SJCRH30 (cell line): ENCODE results near the gene DDAH2. TPM values are rescaled to one million over a fixed set of nuclear protein-coding genes. Genes with fewer than 3 reads are reported as not detected.

Source experiments
- DNase-seq, 2 experiments: peaks; one replicate each; pipeline ENCODE4 v3.0.0-alpha.2; 2015 to 2020
- H3K27ac ChIP-seq: fragments of 250-450 bp; sonication (Bioruptor Pico); 2 replicates; pipeline ENCODE4 v1.5.1; 2020; ENCODE audit warnings: mild to moderate bottlenecking, moderate library complexity
- H3K27me3 ChIP-seq: fragments of 250-450 bp; sonication (Bioruptor Pico); 2 replicates; pipeline ENCODE4 v1.5.1; 2020; ENCODE audit warnings: mild to moderate bottlenecking, moderate library complexity
- H3K36me3 ChIP-seq: fragments of 250-450 bp; sonication (Bioruptor Pico); 2 replicates; pipeline ENCODE4 v1.5.1; 2020; ENCODE audit warnings: mild to moderate bottlenecking, moderate library complexity
- H3K4me1 ChIP-seq: fragments of 250-450 bp; sonication (Bioruptor Pico); 2 replicates; pipeline ENCODE4 v1.5.1; 2020; ENCODE audit warnings: mild to moderate bottlenecking, moderate library complexity
- H3K4me3 ChIP-seq: fragments of 250-450 bp; sonication (Bioruptor Pico); 2 replicates; pipeline ENCODE4 v1.5.1; 2020; ENCODE audit warnings: mild to moderate bottlenecking, moderate library complexity
- H3K9me3 ChIP-seq: fragments of 250-450 bp; sonication (Bioruptor Pico); replicated peaks from 2 replicates; pipeline ENCODE4 v1.5.1; 2020; ENCODE audit warnings: mild to moderate bottlenecking, moderate library complexity
- total RNA-seq: library from RNA; depleted of rRNA; stranded (reverse); fragments of >200 nt; shearing (Covaris generic); gene quantifications from 2 replicates; pipeline ENCODE4 v1.2.3, GENCODE V29; 2014

Gene DDAH2
- total RNA-seq, 1 experiment from 2014 or later: 42.7 TPM

DNA sequence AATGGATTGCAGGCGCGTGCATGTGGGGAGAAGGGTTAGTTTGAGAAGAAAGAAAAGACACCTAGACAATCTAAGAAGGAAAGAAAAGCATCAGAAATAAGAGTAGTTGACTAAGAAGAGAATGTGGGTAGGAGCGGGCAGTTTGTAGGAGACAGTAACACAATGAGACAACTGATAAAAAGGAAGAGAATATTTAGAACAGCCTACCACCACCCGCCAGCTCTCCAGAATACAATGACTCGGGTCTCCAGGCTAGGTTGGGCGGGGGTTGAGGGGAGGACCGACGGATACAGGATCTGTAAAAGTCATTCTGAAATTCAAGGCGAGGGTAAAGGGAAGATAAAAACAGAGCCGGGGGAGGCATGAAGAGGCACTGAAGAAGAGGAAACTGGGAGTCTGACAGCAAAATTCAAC is 26.7 kb downstream of the DDAH2 start:
- no peak for DNase-seq

DNA sequence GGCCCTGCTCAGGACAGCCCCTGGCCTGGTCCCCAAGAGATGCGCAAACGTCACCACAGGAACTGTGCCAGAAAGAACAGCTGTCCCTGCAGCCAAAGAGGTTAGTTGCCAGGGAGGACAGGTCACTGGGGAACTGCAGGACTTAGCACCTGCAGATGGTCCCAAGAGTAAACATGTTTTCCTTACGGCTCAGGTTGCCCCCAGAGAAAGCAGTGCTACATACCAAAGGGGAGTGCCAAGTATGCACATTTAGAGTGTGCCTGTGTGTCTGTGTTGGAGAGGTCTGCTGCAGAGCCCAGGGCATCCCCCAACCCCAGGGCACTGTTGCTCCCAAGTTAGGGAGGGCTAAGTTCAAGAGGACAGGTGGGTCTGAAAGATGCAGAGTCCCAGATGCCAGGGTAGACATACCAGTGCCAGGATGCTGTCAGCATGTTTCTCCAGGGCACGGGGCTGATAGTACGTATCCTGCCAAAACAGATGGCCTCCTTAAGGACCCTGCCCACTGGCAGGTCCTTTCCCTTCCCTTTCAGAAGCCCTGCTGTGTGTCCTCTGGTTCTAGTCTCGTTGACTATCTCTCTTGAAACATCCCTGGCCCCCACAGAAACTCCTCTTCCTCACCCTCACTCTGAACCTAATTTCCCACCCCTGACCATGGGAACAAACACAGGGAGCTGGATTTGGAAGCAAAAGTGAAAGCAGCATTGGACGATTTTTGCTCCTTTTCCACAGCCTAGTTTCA is 27.3 kb downstream of the DDAH2 start:
- no peaks in the 10 kb centered on the region for H3K9me3 ChIP-seq
- peak; percentile 48 to 54 for DNase-seq
- H3K27me3 ChIP-seq: no peaks in the 10 kb centered on the region
- H3K27ac ChIP-seq: no peak overlapping the region
- no peaks in the 10 kb centered on the region for H3K36me3 ChIP-seq
- peaks cover 10% of the 10 kb centered on the region for H3K4me1 ChIP-seq
- peak overlapping the region; percentile 79 for H3K4me3 ChIP-seq

More for the DNA sequence above, 26.7 kb downstream of the DDAH2 start:
- Histone ChIP-seq H3K4me1 (peaks cover 10% of the 10 kb centered on the region), H3K27me3 (no peaks in the 10 kb centered on the region), H3K9me3 (no peaks in the 10 kb centered on the region), H3K36me3 (no peaks in the 10 kb centered on the region), H3K27ac (peak overlapping the region; percentile 68), H3K4me3 (peak overlapping the region; percentile 79)

DNA sequence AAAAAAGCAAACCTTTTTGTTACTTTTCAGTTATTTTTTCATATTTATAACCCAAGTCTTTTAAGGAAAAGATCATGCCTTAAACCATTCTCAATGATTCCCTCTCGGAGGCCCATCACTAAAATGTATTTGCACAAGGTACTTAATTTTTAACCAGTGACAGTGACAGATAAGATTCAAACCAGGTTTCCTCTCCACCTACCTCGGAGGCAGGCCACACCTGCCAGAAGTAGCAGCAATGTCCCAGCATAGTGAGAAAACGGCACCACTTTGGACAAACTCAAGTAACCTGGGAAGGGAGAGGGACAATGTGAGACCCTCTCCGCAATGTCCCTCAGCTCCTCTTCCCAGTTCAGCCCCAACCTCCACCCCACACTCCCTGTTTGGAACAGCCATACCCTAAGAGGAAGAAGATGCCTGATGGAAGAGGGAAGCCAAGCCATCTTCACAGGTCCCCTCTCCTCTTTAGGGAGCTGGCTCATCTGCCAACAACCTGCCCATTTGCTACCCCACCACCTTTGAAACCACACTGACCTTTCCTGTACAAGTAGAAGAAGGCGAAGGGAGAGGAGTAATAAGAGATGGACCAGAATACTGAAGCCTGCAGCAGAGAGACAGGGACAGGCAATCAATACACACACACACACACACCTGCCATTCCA is 28.2 kb downstream of the DDAH2 start:
- Histone ChIP-seq H3K4me1 (peaks cover 10% of the 10 kb centered on the region), H3K27me3 (no peaks in the 10 kb centered on the region), H3K27ac (no peak overlapping the region)

DNA sequence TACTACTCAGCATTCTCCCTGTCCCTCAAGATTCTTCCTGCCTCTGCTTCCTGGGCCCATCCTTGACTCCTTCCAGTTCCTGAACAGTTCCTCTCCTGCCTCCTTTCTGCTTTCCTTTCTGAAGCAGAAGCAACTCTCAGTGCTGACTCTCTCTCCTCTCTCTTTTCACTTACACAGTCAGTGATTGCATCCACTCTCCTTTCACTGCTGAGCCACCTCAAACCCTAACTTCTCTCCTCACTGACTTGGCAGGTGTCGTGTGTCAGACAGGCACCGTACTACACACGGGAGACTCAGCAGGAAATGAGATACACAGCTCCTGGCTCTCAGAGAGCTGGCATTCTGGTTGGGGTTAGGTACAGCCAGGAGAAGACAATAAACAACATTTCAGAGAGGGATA is 31.5 kb downstream of the DDAH2 start:
- DNase-seq: no peak
- Histone ChIP-seq H3K9me3 (no peaks in the 10 kb centered on the region), H3K4me3 (no peak overlapping the region), H3K4me1 (peaks cover 10% of the 10 kb centered on the region), H3K36me3 (no peaks in the 10 kb centered on the region; the same call in 1 of the 2 replicates), H3K27me3 (no peaks in the 10 kb centered on the region), H3K27ac (no peak overlapping the region)

More for the DNA sequence above, 28.2 kb downstream of the DDAH2 start:
- no peak for DNase-seq
- Histone ChIP-seq H3K9me3 (no peaks in the 10 kb centered on the region), H3K4me3 (no peak overlapping the region), H3K36me3 (no peaks in the 10 kb centered on the region)

DNA sequence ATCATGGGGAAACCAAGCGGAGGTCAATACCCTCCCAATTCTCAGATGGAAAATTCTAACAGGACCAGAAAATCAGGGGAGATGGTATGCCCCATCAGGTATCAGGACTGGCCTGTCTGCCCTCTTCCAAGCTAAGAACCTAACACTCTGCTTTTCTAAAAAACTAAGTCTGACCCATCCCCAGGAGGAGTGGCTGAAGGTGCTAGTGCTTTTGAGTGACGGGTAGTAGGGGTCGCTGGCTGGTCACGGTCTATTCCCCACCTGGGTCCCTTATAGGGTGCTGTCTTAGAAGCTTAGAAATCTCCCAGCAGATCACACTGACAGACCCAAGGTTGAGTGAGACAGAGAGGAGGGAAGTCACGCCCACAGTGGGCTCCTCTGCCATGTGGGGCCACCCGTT is 35.6 kb downstream of the DDAH2 start:
- Histone ChIP-seq H3K4me1 (no peaks in the 10 kb centered on the region), H3K4me3 (no peak overlapping the region), H3K27me3 (no peaks in the 10 kb centered on the region), H3K27ac (no peak overlapping the region), H3K9me3 (no peaks in the 10 kb centered on the region), H3K36me3 (peaks cover 3% of the 10 kb centered on the region)
- DNase-seq: no peak

DNA sequence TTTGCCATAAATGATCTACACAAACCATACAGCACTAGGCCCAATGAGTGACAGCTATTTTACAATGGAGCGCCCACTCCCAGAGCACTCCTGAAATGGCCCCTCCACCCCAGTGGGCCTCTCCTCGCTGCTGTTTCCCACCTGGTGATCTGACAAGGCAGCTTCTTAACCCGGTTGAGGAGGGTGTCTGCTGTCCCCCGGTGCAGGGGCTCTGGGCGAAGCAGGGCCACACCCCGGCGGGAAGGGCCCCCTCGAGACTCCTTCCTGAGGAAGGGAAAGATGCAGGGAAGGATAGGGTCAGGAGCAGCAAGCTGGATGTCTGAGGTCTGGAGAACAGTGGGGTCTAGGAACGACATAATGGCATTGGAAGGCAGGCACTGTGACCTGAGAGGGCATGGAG is 36.2 kb downstream of the DDAH2 start:
- peaks cover 3% of the 10 kb centered on the region for H3K36me3 ChIP-seq

DNA sequence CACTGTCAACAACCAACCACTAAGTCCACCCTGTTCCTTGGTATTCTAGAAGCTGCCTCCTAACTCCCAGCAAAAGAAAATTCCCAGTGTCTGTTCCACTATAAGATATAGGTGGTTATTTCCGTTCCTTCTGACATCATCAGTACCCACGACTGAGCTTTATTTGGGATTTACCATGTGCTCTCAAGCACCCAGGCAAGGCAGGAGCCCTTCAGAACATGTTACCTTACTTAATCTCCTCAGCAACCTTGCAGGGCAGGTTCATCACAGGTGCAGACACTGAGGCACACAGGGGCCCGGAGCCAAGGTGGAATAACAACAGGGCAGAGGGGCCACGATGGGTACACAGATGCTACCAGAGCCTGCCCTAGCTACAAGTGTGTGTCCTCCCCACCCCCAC is 36.7 kb downstream of the DDAH2 start:
- Histone ChIP-seq H3K4me3 (no peak overlapping the region), H3K27ac (no peak overlapping the region), H3K4me1 (peaks cover 5% of the 10 kb centered on the region), H3K36me3 (peaks cover 3% of the 10 kb centered on the region), H3K27me3 (no peaks in the 10 kb centered on the region), H3K9me3 (no peaks in the 10 kb centered on the region)
- no peak for DNase-seq

More for the DNA sequence above, 36.2 kb downstream of the DDAH2 start:
- Histone ChIP-seq H3K4me1 (peaks cover under 1% of the 10 kb centered on the region; the same call in 1 of the 2 replicates), H3K27ac (no peak overlapping the region), H3K9me3 (no peaks in the 10 kb centered on the region), H3K4me3 (no peak overlapping the region), H3K27me3 (no peaks in the 10 kb centered on the region)
- DNase-seq: no peak

DNA sequence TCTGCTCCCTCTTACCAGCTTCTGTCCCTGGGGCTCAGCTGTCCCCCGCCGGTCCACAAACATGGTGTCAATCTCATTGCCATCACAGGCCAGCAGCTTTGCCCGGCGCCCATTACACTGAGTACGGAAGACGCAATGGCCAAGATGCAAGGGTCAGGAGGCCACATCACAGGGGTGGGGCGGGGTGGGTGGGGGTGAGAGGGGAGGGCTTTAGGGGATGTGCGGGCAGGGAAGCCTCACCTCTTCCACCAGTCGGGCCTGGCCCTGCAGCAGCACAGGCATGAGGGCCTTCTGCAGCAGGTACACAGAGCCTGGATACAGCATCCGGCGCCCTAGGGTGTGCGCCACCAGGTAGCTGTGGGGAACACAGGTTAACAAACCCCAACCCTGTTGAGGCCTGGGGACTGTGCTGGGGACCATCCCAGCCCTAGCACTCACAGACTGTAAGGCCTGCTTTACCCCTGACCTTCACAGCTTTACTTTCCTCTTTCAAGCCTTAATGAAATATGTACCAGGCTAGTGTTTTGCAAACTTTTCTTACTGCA is 37.5 kb downstream of the DDAH2 start:
- Histone ChIP-seq H3K9me3 (no peaks in the 10 kb centered on the region), H3K27me3 (no peaks in the 10 kb centered on the region), H3K27ac (no peak overlapping the region), H3K36me3 (peaks cover 7% of the 10 kb centered on the region), H3K4me1 (peaks cover 10% of the 10 kb centered on the region), H3K4me3 (no peak overlapping the region)
- DNase-seq: no peak

DNA sequence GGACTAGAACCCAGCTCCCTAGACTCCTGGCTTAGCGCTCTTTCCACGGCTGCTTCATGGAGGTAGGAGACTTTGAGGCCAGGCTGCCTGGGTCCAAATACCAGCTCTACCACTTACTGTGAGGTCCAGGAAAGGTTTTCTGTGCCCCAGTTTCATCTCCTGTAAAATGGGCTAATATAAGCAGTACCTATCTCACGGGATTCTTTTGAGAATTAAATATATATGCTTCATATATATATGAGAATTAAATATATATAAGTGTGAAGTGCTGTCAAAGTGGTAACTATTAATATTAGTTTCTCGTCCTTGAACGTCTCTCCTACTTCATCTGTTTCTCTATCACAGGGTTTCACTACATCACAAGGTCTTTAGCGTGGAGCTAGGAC is 38.0 kb downstream of the DDAH2 start:
- Histone ChIP-seq H3K4me1 (peaks cover 10% of the 10 kb centered on the region), H3K27ac (no peak overlapping the region), H3K27me3 (no peaks in the 10 kb centered on the region), H3K36me3 (peaks cover 7% of the 10 kb centered on the region), H3K4me3 (no peak overlapping the region), H3K9me3 (no peaks in the 10 kb centered on the region)
- no peak for DNase-seq

DNA sequence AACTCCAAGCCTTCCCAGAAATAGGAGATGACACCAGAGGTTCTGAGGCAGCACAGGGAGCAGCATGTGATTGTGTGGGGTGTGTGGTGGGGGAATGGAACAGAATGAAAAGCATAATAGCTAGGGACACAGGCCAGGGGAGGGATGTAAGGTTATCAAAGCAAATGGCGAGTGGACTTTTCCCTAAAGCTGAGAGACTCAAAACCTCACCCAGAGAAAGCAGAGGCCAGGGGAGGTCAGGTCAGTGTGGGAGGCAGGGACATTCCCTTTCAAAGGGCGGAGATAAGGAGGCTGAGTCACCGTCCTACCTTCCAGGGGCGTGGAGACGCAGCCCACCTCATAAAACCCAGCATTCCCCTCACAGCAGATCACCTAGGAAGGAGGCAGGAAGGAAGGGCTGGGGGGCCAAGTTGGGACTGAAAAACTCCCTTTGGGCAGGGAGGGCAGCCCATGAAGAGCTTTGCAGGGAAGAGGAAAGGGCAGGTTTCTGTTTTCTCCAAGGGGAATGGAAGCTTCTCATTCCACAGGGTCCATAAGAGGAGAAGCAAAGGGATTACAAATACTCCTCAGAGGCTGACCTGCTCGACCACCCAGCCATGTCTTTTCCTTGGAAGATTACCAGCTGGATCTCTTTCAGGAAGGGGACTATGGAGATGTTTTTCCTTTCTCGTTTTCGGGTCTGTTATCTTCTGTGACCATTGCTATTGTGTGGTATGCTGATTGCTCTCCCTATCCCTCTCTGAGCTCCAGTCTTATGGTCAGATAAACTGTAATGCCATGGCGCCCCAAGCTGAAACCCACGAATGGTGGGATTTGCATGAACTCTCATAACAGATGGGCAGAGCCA is 38.6 kb downstream of the DDAH2 start:
- peaks cover 7% of the 10 kb centered on the region for H3K36me3 ChIP-seq

DNA sequence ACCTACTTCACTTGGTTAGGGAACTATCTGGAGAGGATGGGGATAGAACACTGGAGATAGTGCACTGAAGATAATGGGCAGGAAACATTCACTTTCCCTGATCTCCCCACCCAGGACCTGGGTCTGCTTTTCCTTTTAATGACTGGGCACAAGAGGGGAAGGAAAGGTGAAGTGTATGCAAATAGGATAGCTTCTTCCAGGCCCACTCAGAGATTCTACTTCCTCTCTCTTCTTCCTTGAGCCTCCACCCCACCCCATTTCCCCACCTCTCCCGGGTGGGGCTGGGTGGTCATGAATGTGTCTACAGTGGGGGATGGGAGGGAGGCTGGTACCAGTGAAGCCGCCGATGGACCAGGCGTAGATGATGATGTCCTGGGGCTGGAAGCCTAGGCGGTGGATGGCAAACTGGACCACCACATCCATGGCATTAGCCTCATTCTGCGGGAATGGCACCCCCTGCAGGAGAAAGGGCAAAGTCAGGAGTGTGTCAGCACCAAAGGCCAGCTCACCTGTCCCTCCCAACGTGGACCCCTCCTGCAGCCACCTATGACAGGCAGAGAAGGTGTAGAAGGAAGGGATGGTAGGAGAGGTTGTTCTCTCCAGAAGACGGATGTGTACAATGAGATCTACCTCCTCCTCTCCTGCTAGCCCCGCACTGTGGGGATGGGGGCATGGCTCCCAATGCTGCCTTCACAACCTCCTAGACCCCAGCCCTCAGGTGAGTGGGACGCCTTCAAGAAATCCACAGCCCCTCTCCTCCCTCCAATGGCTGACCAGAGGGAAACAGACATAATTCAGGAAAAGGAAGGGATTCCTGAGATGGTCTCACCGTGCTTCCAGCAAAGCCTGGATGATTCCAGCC is 39.6 kb downstream of the DDAH2 start:
- peaks cover 7% of the 10 kb centered on the region for H3K36me3 ChIP-seq
- H3K9me3 ChIP-seq: no peaks in the 10 kb centered on the region
- no peak overlapping the region for H3K27ac ChIP-seq
- no peaks in the 10 kb centered on the region for H3K27me3 ChIP-seq
- DNase-seq: no peak
- H3K4me3 ChIP-seq: no peak overlapping the region
- peaks cover 10% of the 10 kb centered on the region for H3K4me1 ChIP-seq

More for the DNA sequence above, 38.6 kb downstream of the DDAH2 start:
- no peak for DNase-seq
- Histone ChIP-seq H3K27ac (no peak overlapping the region), H3K27me3 (no peaks in the 10 kb centered on the region), H3K9me3 (no peaks in the 10 kb centered on the region), H3K4me1 (peaks cover 10% of the 10 kb centered on the region), H3K4me3 (no peak overlapping the region)

DNA sequence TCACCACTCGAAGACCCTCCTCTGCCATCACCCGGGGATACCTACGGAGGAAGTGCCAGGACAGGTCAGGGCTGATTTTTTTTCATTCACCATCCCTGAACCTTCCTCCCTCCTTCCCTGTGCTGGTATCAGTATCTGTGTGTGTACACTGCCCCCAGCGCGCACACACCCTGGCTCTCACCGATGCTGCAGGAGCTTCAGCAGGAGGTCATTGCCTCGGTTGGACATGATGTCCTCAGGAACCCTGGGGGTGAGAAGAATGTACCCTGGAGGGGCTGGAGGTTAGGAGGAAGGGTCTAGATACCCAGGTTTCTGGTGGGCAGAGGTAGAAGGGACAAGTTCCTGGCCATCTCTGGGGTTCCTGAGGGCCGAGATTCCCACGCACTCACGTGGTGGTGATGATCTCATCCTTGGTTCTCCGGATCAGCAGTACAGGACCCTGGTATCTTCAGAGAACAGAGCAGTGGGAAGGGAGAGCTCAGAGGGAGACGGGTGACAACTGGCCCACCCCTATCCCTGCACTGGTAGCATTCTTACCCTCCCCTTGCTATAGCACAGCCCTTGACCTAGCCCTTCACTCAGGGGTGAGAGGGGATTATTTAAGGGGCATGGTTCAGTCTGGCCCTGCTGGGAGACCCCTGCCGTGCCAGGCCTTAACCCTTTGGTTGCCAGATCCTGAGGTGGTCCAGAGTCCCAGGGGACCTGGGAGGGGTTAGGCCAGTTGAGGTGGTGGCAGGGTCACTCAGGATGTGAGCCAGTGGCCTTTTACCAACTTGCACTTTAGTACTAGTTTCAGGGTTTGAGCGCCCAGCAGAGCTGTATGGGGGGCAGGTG is 41.0 kb downstream of the DDAH2 start:
- DNase-seq: no peak
- Histone ChIP-seq H3K4me1 (peaks cover 17% of the 10 kb centered on the region), H3K4me3 (no peak overlapping the region), H3K27ac (peak overlapping the region; percentile 39), H3K9me3 (no peaks in the 10 kb centered on the region), H3K36me3 (peaks cover 7% of the 10 kb centered on the region), H3K27me3 (no peaks in the 10 kb centered on the region)

DNA sequence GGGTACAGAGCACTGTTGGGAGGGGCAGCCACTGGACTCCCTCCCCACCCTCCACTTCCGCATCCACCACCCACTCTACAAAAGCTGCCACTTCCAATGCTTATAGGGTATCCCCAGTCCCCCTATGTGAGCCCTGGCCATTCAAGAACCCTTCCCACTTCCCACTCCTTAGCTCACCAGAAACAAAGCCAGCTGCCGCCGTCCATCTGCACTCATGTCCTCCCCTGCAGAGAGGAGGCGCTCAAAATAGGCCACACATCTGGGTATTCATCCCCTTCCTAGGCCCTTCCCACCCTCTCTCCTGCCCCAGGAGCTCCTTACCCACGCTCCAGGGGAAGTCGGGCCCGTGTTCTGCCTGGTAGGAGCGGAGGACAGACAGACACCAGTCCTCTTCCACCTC is 41.8 kb downstream of the DDAH2 start:
- peak; percentile 84 to 87 for DNase-seq
- peaks cover 17% of the 10 kb centered on the region for H3K4me1 ChIP-seq
- H3K27ac ChIP-seq: peak overlapping the region; percentile 39
- no peak overlapping the region for H3K4me3 ChIP-seq
- no peaks in the 10 kb centered on the region for H3K27me3 ChIP-seq
- no peaks in the 10 kb centered on the region for H3K9me3 ChIP-seq
- peaks cover 6% of the 10 kb centered on the region for H3K36me3 ChIP-seq
